Measurements from ENCODE around the gene INSYN2B.

DNA sequence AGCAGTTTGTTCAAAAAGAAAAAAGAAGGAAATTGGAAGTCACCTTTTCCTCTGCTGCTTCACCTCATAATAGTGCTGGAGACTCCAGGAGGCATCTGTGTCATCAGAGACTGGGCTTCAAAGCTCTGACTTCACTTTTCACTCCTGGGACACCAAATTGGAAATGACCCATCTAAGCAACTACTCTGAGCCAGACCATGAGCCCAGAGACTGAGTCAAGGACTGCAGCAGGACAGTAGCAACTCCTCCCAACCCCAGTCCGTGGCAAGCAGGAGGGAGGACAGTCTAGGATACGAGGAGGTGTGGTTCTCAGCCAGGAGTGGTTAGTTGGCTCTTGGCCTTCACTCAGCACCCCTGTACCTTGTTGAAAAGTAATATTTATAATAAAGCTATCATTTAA is 131.5 kb downstream of the INSYN2B start:
- TF ChIP-seq, protein P1, sequence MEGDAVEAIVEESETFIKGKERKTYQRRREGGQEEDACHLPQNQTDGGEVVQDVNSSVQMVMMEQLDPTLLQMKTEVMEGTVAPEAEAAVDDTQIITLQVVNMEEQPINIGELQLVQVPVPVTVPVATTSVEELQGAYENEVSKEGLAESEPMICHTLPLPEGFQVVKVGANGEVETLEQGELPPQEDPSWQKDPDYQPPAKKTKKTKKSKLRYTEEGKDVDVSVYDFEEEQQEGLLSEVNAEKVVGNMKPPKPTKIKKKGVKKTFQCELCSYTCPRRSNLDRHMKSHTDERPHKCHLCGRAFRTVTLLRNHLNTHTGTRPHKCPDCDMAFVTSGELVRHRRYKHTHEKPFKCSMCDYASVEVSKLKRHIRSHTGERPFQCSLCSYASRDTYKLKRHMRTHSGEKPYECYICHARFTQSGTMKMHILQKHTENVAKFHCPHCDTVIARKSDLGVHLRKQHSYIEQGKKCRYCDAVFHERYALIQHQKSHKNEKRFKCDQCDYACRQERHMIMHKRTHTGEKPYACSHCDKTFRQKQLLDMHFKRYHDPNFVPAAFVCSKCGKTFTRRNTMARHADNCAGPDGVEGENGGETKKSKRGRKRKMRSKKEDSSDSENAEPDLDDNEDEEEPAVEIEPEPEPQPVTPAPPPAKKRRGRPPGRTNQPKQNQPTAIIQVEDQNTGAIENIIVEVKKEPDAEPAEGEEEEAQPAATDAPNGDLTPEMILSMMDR (IDR thresholded peaks at IDR 0.05; ENCODE audit: low read depth, low read length), result no peak
- TF ChIP-seq EZH2phosphoT487 (IDR thresholded peaks at IDR 0.05; ENCODE audit: low read depth), result no peak
